HepG2 (cell line): Measurements from ENCODE around the gene SLC16A5. TPM values are rescaled to one million over a fixed set of nuclear protein-coding genes. Genes with fewer than 3 reads are reported as not detected.
A peak's percentile ranks its signal among the peaks of the same experiment; 100 is the strongest.

Experiments used
- AKNA ChIP-seq: sonication (generic); formaldehyde crosslinking; IDR thresholded peaks from 2 replicates; pipeline ENCODE4 v1.4.0; 2020; ENCODE audit warnings: missing genetic modification reagents, borderline replicate concordance
- E2F1 ChIP-seq: sonication (generic); formaldehyde crosslinking; IDR thresholded peaks from 2 replicates; pipeline ENCODE4 v1.5.0; 2020; ENCODE audit warnings: missing genetic modification reagents
- GFI1 ChIP-seq: sonication (generic); formaldehyde crosslinking; IDR thresholded peaks from 2 replicates; pipeline ENCODE4 v1.5.0; 2020; ENCODE audit warnings: missing genetic modification reagents, mild to moderate bottlenecking, borderline replicate concordance
- HNRNPL ChIP-seq: fragments of 200-400 bp; formaldehyde crosslinking; IDR thresholded peaks from 2 replicates; pipeline ENCODE4 v1.6.1; 2017; ENCODE audit warnings: mild to moderate bottlenecking, low read depth, low read length
- HOMEZ ChIP-seq: IDR thresholded peaks from 2 replicates; pipeline ENCODE4 v1.6.1; 2016; ENCODE audit warnings: low read depth
- KDM6A ChIP-seq: IDR thresholded peaks from 2 replicates; pipeline ENCODE4 v1.6.1; 2016; ENCODE audit warnings: low read depth
- KMT2B ChIP-seq: IDR thresholded peaks from 2 replicates; pipeline ENCODE4 v1.6.1; 2016; ENCODE audit warnings: missing genetic modification reagents, missing compliant biosample characterization
- MNT ChIP-seq: fragments of 450-650 bp; IDR thresholded peaks from 2 replicates; pipeline ENCODE4 v1.6.1; 2016
- PBX3 ChIP-seq: sonication (generic); formaldehyde crosslinking; IDR thresholded peaks from 2 replicates; pipeline ENCODE4 v1.8.1; 2023; ENCODE audit warnings: missing genetic modification reagents, inconsistent platforms, borderline replicate concordance
- REL ChIP-seq: sonication (generic); formaldehyde crosslinking; conservative IDR thresholded peaks from 2 replicates; pipeline ENCODE4 v1.8.0; 2022; ENCODE audit warnings: mild to moderate bottlenecking, missing genetic modification reagents, moderate library complexity
- RFXANK ChIP-seq: IDR thresholded peaks from 2 replicates; pipeline ENCODE4 v1.6.1; 2016
- SNAI1 ChIP-seq: sonication (generic); formaldehyde crosslinking; IDR thresholded peaks from 2 replicates; pipeline ENCODE4 v1.5.0; 2020; ENCODE audit warnings: mild to moderate bottlenecking, missing genetic modification reagents, borderline replicate concordance
- STAT5B ChIP-seq: sonication (generic); formaldehyde crosslinking; IDR thresholded peaks from 2 replicates; pipeline ENCODE4 v1.4.0; 2020; ENCODE audit warnings: missing genetic modification reagents
- U2AF2 ChIP-seq: fragments of 200-400 bp; formaldehyde crosslinking; IDR thresholded peaks from 2 replicates; pipeline ENCODE4 v1.6.1; 2017; ENCODE audit warnings: low read depth, mild to moderate bottlenecking, low read length
- ZBTB21 ChIP-seq: sonication (generic); formaldehyde crosslinking; IDR thresholded peaks from 2 replicates; pipeline ENCODE4 v1.4.0; 2020; ENCODE audit warnings: missing genetic modification reagents
- ZNF136 ChIP-seq: sonication (generic); formaldehyde crosslinking; IDR thresholded peaks from 2 replicates; pipeline ENCODE4 v1.8.1; 2022; ENCODE audit warnings: low read depth, mild to moderate bottlenecking, moderate library complexity, missing genetic modification reagents
- ZNF761 ChIP-seq: sonication (generic); formaldehyde crosslinking; conservative IDR thresholded peaks from 2 replicates; pipeline ENCODE4 v1.4.0; 2020; ENCODE audit warnings: mild to moderate bottlenecking, missing genetic modification reagents
- ZNF816 ChIP-seq: sonication (generic); formaldehyde crosslinking; IDR thresholded peaks from 2 replicates; pipeline ENCODE4 v1.8.0; 2022; ENCODE audit warnings: missing genetic modification reagents, mild to moderate bottlenecking, borderline replicate concordance
- polyA plus RNA-seq, 8 experiments: library from polyadenylated mRNA; depleted of rRNA in 3 of 8; stranded (reverse) in 7 of 8; unstranded in 1 of 8; fragments of >200 nt; fragmentation: Illumina TruSeq in 4 of 8; extraction: Trizol in 4 of 8; gene quantifications; 2 replicates each; pipeline versions ENCODE4 v1.2.1 to v1.2.3, GENCODE V29; 2011 to 2016; ENCODE audit warnings: low read depth in 4 of 8, missing spikeins in 1 of 8, mixed read lengths in 1 of 8; ENCODE audit not compliant: insufficient read depth in 1 of 8
- total RNA-seq, 5 experiments: library from RNA; depleted of rRNA; stranded (reverse); fragments of >200 nt; fragmentation: Illumina TruSeq; extraction: Trizol; gene quantifications; 2 replicates each; pipeline ENCODE4 v1.2.3, GENCODE V29; 2016; ENCODE audit warnings: low read depth in 1 of 5

The SLC16A5 gene
- total and polyA plus RNA-seq, 2 of the 13 experiments (the other 11 are each of a cell fraction or from before 2014, with no cell fraction given): 0.69 to 5.6 TPM

- peak; percentile 95 for TF ChIP-seq GFI1 (CRISPR knock-in tag)
- TF ChIP-seq HNRNPL: no peak
- TF ChIP-seq ZBTB21 (CRISPR knock-in tag): no peak; the same call in 1 of the 2 replicates
- no peak for TF ChIP-seq SNAI1 (CRISPR knock-in tag)
- TF ChIP-seq RFXANK (CRISPR knock-in tag): no peak
- peak; percentile 76; the same call in 1 of the 2 replicates for TF ChIP-seq HOMEZ (CRISPR knock-in tag)
- no peak for TF ChIP-seq E2F1
- TF ChIP-seq KDM6A (CRISPR knock-in tag): peak; percentile 86
- no peak for TF ChIP-seq ZNF136 (CRISPR knock-in tag)
- TF ChIP-seq AKNA: no peak
- no peak; the same call in 1 of the 2 replicates for TF ChIP-seq KMT2B (CRISPR knock-in tag)
- TF ChIP-seq REL (CRISPR knock-in tag): no peak
- TF ChIP-seq ZNF816 (CRISPR knock-in tag): no peak
- TF ChIP-seq STAT5B: no peak
- no peak for TF ChIP-seq ZNF761
- TF ChIP-seq MNT: no peak
- no peak for TF ChIP-seq PBX3
- TF ChIP-seq U2AF2: no peak
Observed at GRCh38 chr17:75084039-75084660, 3.6 kb upstream of the SLC16A5 start (continued).
